Endothelial cell of umbilical vein (primary cell): ENCODE measurements around the gene KLHDC4.

Experiments
- CTCF ChIP-seq, 2 donors: IDR thresholded peaks; 1 replicate in 1 of 2; 2 replicates in 1 of 2; pipeline ENCODE4 v1.5.1; 2011; ENCODE audit warnings: low read length in 2 of 2, mild to moderate bottlenecking in 2 of 2, moderate library complexity in 2 of 2, control low read depth in 1 of 2, inconsistent platforms in 1 of 2, low read depth in 1 of 2; ENCODE audit not compliant: insufficient read depth in 1 of 2; ENCODE audit errors: extremely low read depth in 1 of 2
- EZH2 ChIP-seq: IDR thresholded peaks from 2 replicates; pipeline ENCODE4 v1.6.1; 2012; ENCODE audit warnings: borderline replicate concordance, low read depth, mild to moderate bottlenecking, moderate library complexity, low read length, inconsistent platforms; ENCODE audit not compliant: severe bottlenecking
- FOS ChIP-seq: IDR thresholded peaks from 2 replicates; pipeline ENCODE4 v1.6.1; 2011; ENCODE audit warnings: mild to moderate bottlenecking, low read length, moderate library complexity, borderline replicate concordance; ENCODE audit not compliant: insufficient read depth
- GATA2 ChIP-seq: IDR thresholded peaks from 2 replicates; pipeline ENCODE4 v1.7.0; 2011; ENCODE audit warnings: low read depth, mild to moderate bottlenecking, moderate library complexity, mixed read lengths, low read length; ENCODE audit not compliant: insufficient read length, insufficient read depth
- JUN ChIP-seq: IDR thresholded peaks from 2 replicates; pipeline ENCODE4 v1.6.1; 2011; ENCODE audit warnings: borderline replicate concordance, low read depth; ENCODE audit not compliant: insufficient read length, insufficient read depth
- MAX ChIP-seq: IDR thresholded peaks from 2 replicates; pipeline ENCODE4 v1.6.1; 2011; ENCODE audit not compliant: insufficient read depth, insufficient read length
- MYC ChIP-seq: IDR thresholded peaks from one replicate; pipeline ENCODE4 v1.6.1; 2011; ENCODE audit warnings: mild to moderate bottlenecking, low read depth, low read length
- POLR2A ChIP-seq: IDR thresholded peaks from 2 replicates; pipeline ENCODE4 v1.6.1; 2012; ENCODE audit warnings: low read depth, mild to moderate bottlenecking, control low read depth, low read length
- POLR2AphosphoS5 ChIP-seq: IDR thresholded peaks from 2 replicates; pipeline ENCODE4 v1.6.1; 2012; ENCODE audit warnings: low read depth, mild to moderate bottlenecking, control low read depth, low read length, moderate library complexity; ENCODE audit not compliant: insufficient read depth

- TF ChIP-seq CTCF (IDR thresholded peaks at IDR 0.05; ENCODE audit: extremely low read depth in 1 of 2, insufficient read depth in 1 of 2, low read depth in 1 of 2, low read length in 2 of 2) (no peak), EZH2 (no peak), MAX (no peak), POLR2AphosphoS5 (no peak), POLR2A (no peak), MYC (no peak), GATA2 (no peak), FOS (no peak), JUN (no peak)
These were observed 32.6 kb downstream of the KLHDC4 start for GRCh38 chr16:87733190-87733589.
